Ishikawa (cell line): ENCODE results near the gene PDIA5.

ENCODE experiments used
- CEBPB ChIP-seq: IDR thresholded peaks from 2 replicates; pipeline ENCODE4 v1.6.1; 2012
- CREB1 ChIP-seq: IDR thresholded peaks from 2 replicates; pipeline ENCODE4 v1.6.1; 2012; ENCODE audit warnings: low read depth
- EGR1 ChIP-seq: IDR thresholded peaks from 2 replicates; pipeline ENCODE4 v1.6.1; 2012
- EP300 ChIP-seq: IDR thresholded peaks from 2 replicates; pipeline ENCODE4 v1.6.1; 2012; ENCODE audit warnings: borderline replicate concordance
- FOXM1 ChIP-seq: IDR thresholded peaks from 2 replicates; pipeline ENCODE4 v1.6.1; 2012; ENCODE audit warnings: low read depth, borderline replicate concordance
- NFIC ChIP-seq: IDR thresholded peaks from 2 replicates; pipeline ENCODE4 v1.6.1; 2012
- RAD21 ChIP-seq: IDR thresholded peaks from 2 replicates; pipeline ENCODE4 v1.6.1; 2012; ENCODE audit warnings: low read depth
- TAF1 ChIP-seq: IDR thresholded peaks from 2 replicates; pipeline ENCODE4 v1.6.1; 2012; ENCODE audit warnings: low read depth, mild to moderate bottlenecking
- TCF12 ChIP-seq: IDR thresholded peaks from 2 replicates; pipeline ENCODE4 v1.6.1; 2012; ENCODE audit warnings: low read depth
- TEAD4 ChIP-seq: IDR thresholded peaks from 2 replicates; pipeline ENCODE4 v1.6.1; 2012
- YY1 ChIP-seq: IDR thresholded peaks from 2 replicates; pipeline ENCODE4 v1.6.1; 2012; ENCODE audit warnings: low read depth
- ZBTB7A ChIP-seq: IDR thresholded peaks from 2 replicates; pipeline ENCODE4 v1.6.1; 2012; ENCODE audit warnings: low read depth
- TF ChIP-seq, protein P1 (sequence below): IDR thresholded peaks from 2 replicates; pipeline ENCODE4 v1.6.1; 2012
- TF ChIP-seq, protein P2 (sequence below): IDR thresholded peaks from 2 replicates; pipeline ENCODE4 v1.6.1; 2012
- TF ChIP-seq, protein P3 (sequence below): IDR thresholded peaks from 2 replicates; pipeline ENCODE4 v1.6.1; 2012; ENCODE audit warnings: low read depth, mild to moderate bottlenecking

PDIA5 gene

DNA sequence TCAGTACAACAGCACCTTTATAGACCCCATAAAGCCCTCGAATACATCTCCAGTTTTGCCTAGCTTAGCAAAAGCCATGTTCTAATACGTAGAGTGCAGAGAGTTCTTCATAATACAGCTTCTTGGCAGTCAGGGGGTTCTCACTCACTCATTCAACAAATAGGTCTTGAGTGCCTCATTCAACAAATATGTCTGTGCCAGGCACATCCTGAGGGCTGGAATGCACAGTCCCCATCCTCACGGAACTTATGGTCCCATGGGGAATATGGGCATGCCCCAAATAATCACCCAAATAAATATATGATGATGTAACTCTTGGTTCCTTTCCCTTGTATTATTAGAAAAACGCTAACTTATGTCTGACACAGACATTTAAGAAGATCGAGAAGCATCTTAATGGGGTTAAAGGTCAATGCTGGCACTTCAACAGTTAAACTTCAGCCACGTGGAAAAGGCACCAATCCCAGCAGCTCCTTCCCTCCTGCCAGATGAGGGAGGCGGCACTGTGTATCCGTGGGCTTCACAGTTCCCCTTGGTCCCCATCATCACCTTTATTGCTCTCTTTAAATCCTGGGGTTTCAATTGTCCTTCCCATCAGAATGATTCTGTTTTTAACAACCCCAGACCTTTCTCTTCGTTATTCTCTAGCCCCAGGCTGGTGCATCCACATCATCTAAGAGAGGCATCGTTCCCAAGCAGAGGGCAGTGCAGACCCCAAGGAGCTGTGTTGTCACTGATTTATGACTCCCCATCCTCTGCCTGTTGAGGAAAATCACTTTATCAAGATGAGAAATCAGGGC lies 20.4 kb upstream of the PDIA5 start:
- TF ChIP-seq CEBPB (no peak), EGR1 (no peak), NFIC (no peak), TCF12 (no peak), FOXM1 (no peak), TAF1 (no peak), CREB1 (no peak), TEAD4 (no peak), EP300 (no peak), YY1 (no peak), RAD21 (no peak), ZBTB7A (no peak)
- TF ChIP-seq, protein P1, sequence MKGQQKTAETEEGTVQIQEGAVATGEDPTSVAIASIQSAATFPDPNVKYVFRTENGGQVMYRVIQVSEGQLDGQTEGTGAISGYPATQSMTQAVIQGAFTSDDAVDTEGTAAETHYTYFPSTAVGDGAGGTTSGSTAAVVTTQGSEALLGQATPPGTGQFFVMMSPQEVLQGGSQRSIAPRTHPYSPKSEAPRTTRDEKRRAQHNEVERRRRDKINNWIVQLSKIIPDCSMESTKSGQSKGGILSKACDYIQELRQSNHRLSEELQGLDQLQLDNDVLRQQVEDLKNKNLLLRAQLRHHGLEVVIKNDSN, result no peak
- TF ChIP-seq, protein P2, sequence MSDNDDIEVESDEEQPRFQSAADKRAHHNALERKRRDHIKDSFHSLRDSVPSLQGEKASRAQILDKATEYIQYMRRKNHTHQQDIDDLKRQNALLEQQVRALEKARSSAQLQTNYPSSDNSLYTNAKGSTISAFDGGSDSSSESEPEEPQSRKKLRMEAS, result no peak
- TF ChIP-seq, protein P3, sequence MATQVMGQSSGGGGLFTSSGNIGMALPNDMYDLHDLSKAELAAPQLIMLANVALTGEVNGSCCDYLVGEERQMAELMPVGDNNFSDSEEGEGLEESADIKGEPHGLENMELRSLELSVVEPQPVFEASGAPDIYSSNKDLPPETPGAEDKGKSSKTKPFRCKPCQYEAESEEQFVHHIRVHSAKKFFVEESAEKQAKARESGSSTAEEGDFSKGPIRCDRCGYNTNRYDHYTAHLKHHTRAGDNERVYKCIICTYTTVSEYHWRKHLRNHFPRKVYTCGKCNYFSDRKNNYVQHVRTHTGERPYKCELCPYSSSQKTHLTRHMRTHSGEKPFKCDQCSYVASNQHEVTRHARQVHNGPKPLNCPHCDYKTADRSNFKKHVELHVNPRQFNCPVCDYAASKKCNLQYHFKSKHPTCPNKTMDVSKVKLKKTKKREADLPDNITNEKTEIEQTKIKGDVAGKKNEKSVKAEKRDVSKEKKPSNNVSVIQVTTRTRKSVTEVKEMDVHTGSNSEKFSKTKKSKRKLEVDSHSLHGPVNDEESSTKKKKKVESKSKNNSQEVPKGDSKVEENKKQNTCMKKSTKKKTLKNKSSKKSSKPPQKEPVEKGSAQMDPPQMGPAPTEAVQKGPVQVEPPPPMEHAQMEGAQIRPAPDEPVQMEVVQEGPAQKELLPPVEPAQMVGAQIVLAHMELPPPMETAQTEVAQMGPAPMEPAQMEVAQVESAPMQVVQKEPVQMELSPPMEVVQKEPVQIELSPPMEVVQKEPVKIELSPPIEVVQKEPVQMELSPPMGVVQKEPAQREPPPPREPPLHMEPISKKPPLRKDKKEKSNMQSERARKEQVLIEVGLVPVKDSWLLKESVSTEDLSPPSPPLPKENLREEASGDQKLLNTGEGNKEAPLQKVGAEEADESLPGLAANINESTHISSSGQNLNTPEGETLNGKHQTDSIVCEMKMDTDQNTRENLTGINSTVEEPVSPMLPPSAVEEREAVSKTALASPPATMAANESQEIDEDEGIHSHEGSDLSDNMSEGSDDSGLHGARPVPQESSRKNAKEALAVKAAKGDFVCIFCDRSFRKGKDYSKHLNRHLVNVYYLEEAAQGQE, result no peak

DNA sequence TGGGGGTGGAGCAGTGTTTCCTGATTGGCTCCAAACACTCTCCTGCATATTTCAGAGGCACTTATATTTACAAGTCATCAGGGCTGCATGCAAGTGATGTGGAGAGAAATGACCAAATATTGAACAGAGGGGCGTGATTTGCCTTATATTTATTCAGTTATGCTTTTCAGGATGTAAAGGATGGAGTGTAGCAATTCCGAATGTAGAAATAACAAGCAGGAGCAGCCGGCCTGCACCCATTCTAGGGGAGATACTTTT lies 19.8 kb upstream of the PDIA5 start:
- TF ChIP-seq CREB1, result no peak
- TF ChIP-seq NFIC, result no peak
- TF ChIP-seq TEAD4, result no peak
- no peak for TF ChIP-seq ZBTB7A
- TF ChIP-seq RAD21, result no peak
- TF ChIP-seq, protein P1, result no peak
- TF ChIP-seq FOXM1, result no peak
- TF ChIP-seq TAF1, result no peak
- TF ChIP-seq, protein P2, result no peak
- no peak for TF ChIP-seq YY1
- no peak for TF ChIP-seq EGR1
- TF ChIP-seq EP300, result no peak
- TF ChIP-seq TCF12, result no peak
- TF ChIP-seq, protein P3, result no peak
- TF ChIP-seq CEBPB, result no peak

DNA sequence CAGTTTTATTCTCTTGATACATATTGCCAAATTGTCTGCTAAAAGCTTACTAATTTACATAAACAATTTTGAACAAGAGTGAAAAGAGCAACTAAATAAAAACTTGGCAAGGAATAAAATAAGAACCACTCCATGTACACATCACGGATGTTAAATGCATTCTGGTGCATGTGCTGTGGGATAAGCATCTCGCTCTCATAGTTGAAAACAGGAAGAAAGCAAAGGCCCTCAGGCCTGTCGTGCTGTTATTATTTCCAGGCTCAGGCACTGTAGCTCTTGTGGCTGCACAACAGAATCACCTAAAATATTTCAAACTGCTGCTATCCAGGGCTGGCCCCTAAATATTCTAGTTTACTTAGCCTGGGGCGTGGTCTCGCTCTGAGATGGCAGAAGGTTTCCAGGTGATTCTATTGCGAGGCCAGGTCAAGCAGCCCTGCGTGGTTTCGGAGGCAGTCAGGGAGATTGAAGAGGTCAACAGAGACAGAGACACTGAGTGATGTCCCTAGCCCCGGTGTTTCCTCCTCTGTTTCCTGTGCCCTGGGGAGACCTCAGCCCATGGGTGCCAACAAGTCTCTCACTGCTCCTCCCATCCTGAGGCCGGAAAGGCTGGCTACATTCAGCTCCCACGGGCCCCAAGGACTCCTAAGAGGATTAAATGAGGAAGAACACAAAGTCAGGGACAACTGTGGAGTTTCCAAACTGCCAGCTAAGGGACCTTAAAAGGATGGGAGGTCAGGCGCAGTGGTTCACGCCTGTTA lies 18.2 kb upstream of the PDIA5 start:
- TF ChIP-seq, protein P3, result no peak
- no peak for TF ChIP-seq TAF1

DNA sequence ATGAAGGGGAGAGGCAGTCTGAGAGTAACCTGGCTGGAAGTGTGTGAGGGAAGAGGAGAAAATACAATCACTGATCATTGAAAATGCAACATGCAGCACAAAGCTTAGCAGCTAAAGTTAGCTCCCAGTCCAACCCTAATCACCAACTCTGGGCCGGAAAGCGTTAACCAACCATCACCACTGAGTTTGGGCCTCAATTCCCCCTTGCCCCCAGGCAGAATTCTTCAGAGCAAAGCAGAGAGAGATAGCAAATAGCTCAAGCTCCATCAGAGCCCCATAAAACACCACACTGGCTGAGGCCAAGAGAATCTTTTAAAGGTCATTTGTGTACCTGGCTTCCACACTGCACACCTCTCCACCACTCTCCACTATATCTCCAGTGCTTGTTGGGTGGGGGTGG lies 16.2 kb upstream of the PDIA5 start:
- no peak for TF ChIP-seq ZBTB7A

DNA sequence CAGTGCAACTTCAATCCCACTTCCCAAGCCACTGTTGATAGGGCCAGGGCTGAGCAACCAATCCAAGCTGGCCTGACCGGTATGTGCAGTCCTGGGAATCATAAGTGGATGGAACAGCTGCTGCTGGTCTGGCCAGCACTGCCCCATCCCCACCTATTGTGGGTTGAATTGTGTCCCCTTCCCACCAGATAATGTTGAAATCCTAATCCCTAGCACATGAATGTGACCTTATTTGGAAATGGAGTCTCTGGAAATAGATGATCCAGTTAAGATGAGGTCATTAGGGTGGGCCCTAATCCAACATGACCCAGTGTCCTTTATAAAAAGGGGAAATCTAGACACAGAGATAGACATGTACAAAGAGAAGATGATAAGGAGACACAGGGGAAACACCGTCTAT lies 13.7 kb upstream of the PDIA5 start:
- no peak for TF ChIP-seq EP300
- no peak for TF ChIP-seq FOXM1
- TF ChIP-seq EGR1, result no peak
- no peak for TF ChIP-seq CREB1
- TF ChIP-seq, protein P1, result no peak
- no peak for TF ChIP-seq RAD21
- no peak for TF ChIP-seq CEBPB
- TF ChIP-seq ZBTB7A, result no peak
- TF ChIP-seq, protein P2, result no peak
- no peak for TF ChIP-seq NFIC
- TF ChIP-seq YY1, result no peak
- TF ChIP-seq TCF12, result no peak
- no peak for TF ChIP-seq TEAD4
- no peak for TF ChIP-seq TAF1
- TF ChIP-seq, protein P3, result no peak
